SK-N-MC (cell line): ENCODE measurements around the gene PEA15.

Experiments used
- EZH2 ChIP-seq: fragments of 200-600 bp; sonication (generic); IDR thresholded peaks from one replicate; pipeline ENCODE4 v1.6.1; 2017; ENCODE audit warnings: antibody characterized with exemption
- POLR2AphosphoS5 ChIP-seq: IDR thresholded peaks from 2 replicates; pipeline ENCODE4 v1.6.1; 2012; ENCODE audit warnings: mild to moderate bottlenecking, low read depth, low read length, borderline replicate concordance

- TF ChIP-seq EZH2 (no peak), POLR2AphosphoS5 (no peak)
These were observed 41.1 kb upstream of the PEA15 start for GRCh38 chr1:160164121-160164520.
